Muscle of leg (tissue), 11 donors: ENCODE results near the gene KPNA6. TPM values are rescaled to one million over a fixed set of nuclear protein-coding genes. Genes with fewer than 3 reads are reported as not detected.

ENCODE experiments used
- DNase-seq: peaks from one replicate; pipeline ENCODE4 v3.0.0; 2013
- H3K27ac ChIP-seq: one replicate; pipeline ENCODE4 v1.5.1; 2013; ENCODE audit warnings: mild to moderate bottlenecking, low read length, control low read depth
- H3K27me3 ChIP-seq: one replicate; pipeline ENCODE4 v1.6.1; 2013; ENCODE audit warnings: low read length; ENCODE audit not compliant: control insufficient read depth, insufficient read depth
- H3K36me3 ChIP-seq: one replicate; pipeline ENCODE4 v1.6.1; 2013; ENCODE audit warnings: low read length; ENCODE audit not compliant: control insufficient read depth, insufficient read depth
- H3K4me1 ChIP-seq: one replicate; pipeline ENCODE4 v1.6.1; 2013; ENCODE audit warnings: low read length; ENCODE audit not compliant: control insufficient read depth, insufficient read depth
- H3K4me3 ChIP-seq: one replicate; pipeline ENCODE4 v1.5.1; 2013; ENCODE audit warnings: low read length, control low read depth
- H3K9me3 ChIP-seq: replicated peaks from 2 replicates; pipeline ENCODE4 v1.6.1; 2013; ENCODE audit warnings: low read depth, low read length; ENCODE audit not compliant: control insufficient read depth
- WGBS: methylation state at CpG from one replicate; pipeline ENCODE4 v1.1.5; 2013; ENCODE audit warnings: missing lambda C conversion rate; ENCODE audit not compliant: insufficient coverage; 5-methylcytosine and 5-hydroxymethylcytosine counted together
- polyA plus RNA-seq, 8 donors: library from polyadenylated mRNA; unstranded; fragments of 120-200 nt; gene quantifications; one replicate each; pipeline versions ENCODE4 v1.2.1 to v1.2.3, GENCODE V29; 2013; ENCODE audit warnings: inconsistent platforms in 1 of 8, low replicate concordance in 1 of 8; ENCODE audit not compliant: insufficient read length in 8 of 8, insufficient read depth in 1 of 8
- total RNA-seq: library from RNA; stranded (reverse); fragments of 120-200 nt; gene quantifications from one replicate; pipeline ENCODE4 v1.2.4, GENCODE V29; 2013

The KPNA6 gene
- total and polyA plus RNA-seq, 9 donors: 19.7 to 28.3 (median 23.9) TPM

GRCh38 chr1:32197837-32198236 lies 90.0 kb downstream of the KPNA6 start:
- Histone ChIP-seq H3K36me3 (peaks cover 59% of the 10 kb centered on the region), H3K27ac (peak overlapping the region; percentile 9), H3K9me3 (no peaks in the 10 kb centered on the region), H3K27me3 (no peaks in the 10 kb centered on the region), H3K4me3 (no peak overlapping the region), H3K4me1 (peaks cover 44% of the 10 kb centered on the region)
- WGBS: 71% methylated on average over 3 of the region's 6 CpGs
- DNase-seq: no peak

- Histone ChIP-seq H3K9me3 (no peaks in the 10 kb centered on the region), H3K36me3 (peaks cover 53% of the 10 kb centered on the region), H3K27me3 (no peaks in the 10 kb centered on the region), H3K4me1 (peaks cover 44% of the 10 kb centered on the region), H3K4me3 (no peak overlapping the region), H3K27ac (peak overlapping the region; percentile 97)
- WGBS: 63% methylated on average over 2 of the region's 3 CpGs
- no peak for DNase-seq
Observed at GRCh38 chr1:32198237-32199042, 90.6 kb downstream of the KPNA6 start.

GRCh38 chr1:32199043-32199716 lies 91.3 kb downstream of the KPNA6 start:
- Histone ChIP-seq H3K27me3 (no peaks in the 10 kb centered on the region), H3K9me3 (no peaks in the 10 kb centered on the region), H3K27ac (peak overlapping the region; percentile 97), H3K36me3 (peaks cover 50% of the 10 kb centered on the region), H3K4me1 (peaks cover 44% of the 10 kb centered on the region), H3K4me3 (no peak overlapping the region)
- DNase-seq: no peak
- WGBS: 57% methylated on average over 1 of the region's 4 CpGs

DNA sequence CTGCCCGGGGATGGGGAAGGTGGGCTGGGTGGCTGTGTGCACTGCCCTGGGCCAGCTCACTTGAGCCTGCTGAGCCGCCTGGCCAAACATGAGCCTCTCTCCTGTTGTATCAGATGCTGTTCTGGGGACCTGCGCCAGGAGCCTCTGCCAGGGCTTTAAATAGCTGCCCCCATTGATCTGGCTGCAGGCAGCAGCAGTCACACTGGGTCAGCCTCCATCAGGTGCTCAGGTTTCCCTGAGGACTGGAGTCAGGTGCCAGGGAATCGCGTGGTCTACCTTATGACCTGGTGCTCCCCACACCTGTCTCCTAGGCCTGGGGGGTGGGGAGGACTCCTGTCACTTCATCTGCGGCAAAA lies 91.8 kb downstream of the KPNA6 start:
- no peaks in the 10 kb centered on the region for H3K27me3 ChIP-seq
- peak overlapping the region; percentile 68 for H3K4me3 ChIP-seq
- WGBS: 41% methylated on average over 3 of the region's 6 CpGs
- peak overlapping the region; percentile 97 for H3K27ac ChIP-seq
- DNase-seq: peak; percentile 82
- no peaks in the 10 kb centered on the region for H3K9me3 ChIP-seq
- H3K4me1 ChIP-seq: peaks cover 44% of the 10 kb centered on the region
- peaks cover 49% of the 10 kb centered on the region for H3K36me3 ChIP-seq

- peak within 1 kb of the TSS; percentile 68 for H3K4me3 ChIP-seq
- 0% methylated on average over 25 of the region's 34 CpGs for WGBS
- H3K27me3 ChIP-seq: no peaks in the 10 kb centered on the region
- peaks cover 42% of the 10 kb centered on the region for H3K36me3 ChIP-seq
- H3K9me3 ChIP-seq: no peaks in the 10 kb centered on the region
- H3K4me1 ChIP-seq: peaks cover 51% of the 10 kb centered on the region
- DNase-seq: peak; percentile 91
- peak within 1 kb of the TSS; percentile 97 for H3K27ac ChIP-seq
Observed at GRCh38 chr1:32200226-32201010, 92.6 kb downstream of the KPNA6 start, which contains the start of gene CCDC28B. Gene CCDC28B (plus strand): TSS chr1:32200595. CDS start chr1:32201936, 1,341 bp downstream.

DNA sequence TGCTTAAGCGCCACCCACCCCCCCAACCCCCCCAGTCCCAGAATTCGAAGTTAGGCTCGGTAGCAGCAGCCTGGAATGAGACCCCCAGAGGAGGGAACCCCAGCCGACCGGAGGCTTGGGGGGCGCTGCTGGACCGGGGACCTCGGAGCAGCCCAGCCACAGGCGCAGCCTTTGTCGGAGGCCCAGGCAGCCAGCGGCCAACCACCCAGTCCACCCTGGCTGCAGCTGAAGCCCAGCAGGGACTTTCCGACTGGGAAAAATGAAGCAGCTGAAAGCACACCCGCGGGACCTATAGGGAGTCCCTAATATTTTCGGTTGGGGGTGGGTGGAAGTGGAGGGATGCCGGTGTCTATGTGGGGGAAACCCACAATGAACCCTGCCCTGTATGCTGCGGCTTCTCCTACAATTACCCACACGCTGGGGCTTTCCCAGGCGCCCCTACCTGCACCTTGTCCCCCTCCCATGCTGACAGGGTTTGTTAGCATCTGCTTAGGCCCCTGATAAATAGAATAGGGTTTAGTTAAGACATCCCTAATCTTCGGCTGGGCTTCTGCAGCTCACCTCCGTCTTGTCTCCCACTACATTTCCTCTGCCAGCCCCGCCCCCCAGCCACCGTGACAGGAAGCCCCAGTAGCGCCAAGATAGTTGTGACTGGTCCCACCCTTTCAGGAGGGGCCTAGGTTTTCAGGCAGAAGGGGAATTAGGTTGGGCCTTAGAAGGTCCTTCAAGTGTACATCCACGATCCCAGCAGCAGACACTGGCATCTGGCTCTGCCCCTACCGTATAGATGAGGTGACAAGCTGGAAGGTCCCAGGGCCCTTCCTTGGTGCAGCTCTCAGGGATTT lies 93.4 kb downstream of the KPNA6 start:
- peaks cover 57% of the 10 kb centered on the region for H3K4me1 ChIP-seq
- WGBS: 2% methylated on average over 14 of the region's 26 CpGs
- H3K36me3 ChIP-seq: peaks cover 34% of the 10 kb centered on the region
- no peaks in the 10 kb centered on the region for H3K27me3 ChIP-seq
- peak; percentile 91 for DNase-seq
- peak overlapping the region; percentile 68 for H3K4me3 ChIP-seq
- H3K27ac ChIP-seq: peak overlapping the region; percentile 97
- no peaks in the 10 kb centered on the region for H3K9me3 ChIP-seq

GRCh38 chr1:32204943-32205361 lies 97.1 kb downstream of the KPNA6 start:
- 29% methylated on average over 10 of the region's 26 CpGs for WGBS
- DNase-seq: no peak
- peaks cover 48% of the 10 kb centered on the region for H3K4me1 ChIP-seq

DNA sequence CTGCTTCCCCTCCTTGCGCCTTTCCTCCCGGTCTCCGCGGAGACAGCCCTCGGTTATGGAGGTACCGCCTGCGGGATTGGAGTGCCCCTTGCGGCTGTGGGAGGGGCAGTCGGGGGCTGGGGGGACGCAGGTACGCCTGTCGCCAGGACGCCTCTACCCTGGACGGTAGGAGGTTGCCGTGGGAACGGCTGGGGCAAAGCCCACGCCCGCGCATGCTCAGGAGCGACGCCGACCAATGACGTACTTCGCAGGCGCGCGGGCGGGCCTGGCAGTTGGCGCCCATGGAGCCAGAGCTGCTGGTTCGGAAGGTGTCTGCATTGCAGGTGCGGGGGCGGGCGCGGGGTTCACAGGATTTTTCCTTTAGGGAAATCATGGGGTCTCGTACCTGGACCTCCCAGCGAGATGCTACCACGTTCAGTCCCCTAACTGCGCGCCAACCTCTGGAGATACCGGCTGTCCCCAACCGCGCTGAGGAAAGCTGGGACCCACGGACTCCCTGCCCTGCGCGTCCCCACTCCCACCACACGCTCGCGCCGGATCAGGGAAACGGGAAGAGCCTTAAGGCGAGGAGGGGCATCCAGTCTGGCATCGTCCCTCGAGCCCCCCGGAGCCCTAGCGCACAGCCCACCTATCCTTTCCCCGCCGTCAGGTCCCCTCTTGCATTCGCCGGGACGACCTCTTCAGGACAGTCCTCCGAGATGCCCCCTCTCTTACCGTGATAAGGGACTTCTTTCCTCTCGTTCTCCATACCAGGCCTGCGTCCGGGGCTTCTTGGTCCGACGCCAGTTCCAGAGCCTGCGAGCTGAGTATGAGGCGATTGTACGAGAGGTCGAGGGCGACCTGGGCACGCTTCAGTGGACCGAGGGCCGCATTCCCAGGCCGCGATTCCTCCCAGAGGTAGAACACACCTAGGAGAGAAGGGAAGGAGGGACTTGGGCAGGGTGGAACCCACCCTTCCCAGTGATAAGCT lies 97.8 kb downstream of the KPNA6 start, which contains the start of gene IQCC:
Gene IQCC, plus strand, starts transcription at position 271 of the 970 bp plus-strand sequence. Its CDS starts 11 bp downstream, at position 282.
- Histone ChIP-seq H3K36me3 (peaks cover 22% of the 10 kb centered on the region), H3K4me3 (peak within 1 kb of the TSS; percentile 90), H3K27me3 (no peaks in the 10 kb centered on the region), H3K9me3 (no peaks in the 10 kb centered on the region), H3K27ac (peak within 1 kb of the TSS; percentile 67), H3K4me1 (peaks cover 44% of the 10 kb centered on the region)
- peak; percentile 91 for DNase-seq
- under 1% methylated on average over 56 of the region's 77 CpGs for WGBS

More at GRCh38 chr1:32204943-32205361, 97.1 kb downstream of the KPNA6 start:
- H3K27ac ChIP-seq: no peak overlapping the region
- H3K27me3 ChIP-seq: no peaks in the 10 kb centered on the region
- H3K36me3 ChIP-seq: peaks cover 22% of the 10 kb centered on the region
- H3K9me3 ChIP-seq: no peaks in the 10 kb centered on the region
- H3K4me3 ChIP-seq: peak overlapping the region; percentile 90
